Measurements from ENCODE around the gene CPHXL.

Gene CPHXL

DNA sequence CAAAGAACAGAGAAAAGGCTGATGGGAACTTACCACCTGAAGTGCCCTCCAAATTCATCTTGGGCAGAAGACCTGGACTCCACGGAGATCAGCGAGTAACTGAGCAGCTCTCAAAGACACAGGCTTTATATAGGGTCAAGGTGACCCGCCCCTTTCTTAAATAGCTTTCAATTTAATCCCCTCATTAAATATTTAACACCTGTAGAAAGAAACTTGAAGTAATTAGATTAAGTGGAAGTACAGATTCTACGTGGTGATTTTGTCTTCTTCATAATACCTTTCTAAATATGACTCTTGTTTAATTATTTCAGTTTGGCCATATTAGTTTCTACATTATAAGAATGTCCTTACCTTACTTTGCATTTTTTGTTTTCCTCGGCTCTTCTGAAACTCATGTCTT, 24.9 kb downstream of the CPHXL start, which contains the start of gene DUXB:
Gene DUXB, minus strand, starts transcription at position 101 of the 400 bp plus-strand sequence. Its CDS starts 43 bp downstream, at position 58.
- no peak for DNase-seq (ENCODE audit: low read depth)

DNA sequence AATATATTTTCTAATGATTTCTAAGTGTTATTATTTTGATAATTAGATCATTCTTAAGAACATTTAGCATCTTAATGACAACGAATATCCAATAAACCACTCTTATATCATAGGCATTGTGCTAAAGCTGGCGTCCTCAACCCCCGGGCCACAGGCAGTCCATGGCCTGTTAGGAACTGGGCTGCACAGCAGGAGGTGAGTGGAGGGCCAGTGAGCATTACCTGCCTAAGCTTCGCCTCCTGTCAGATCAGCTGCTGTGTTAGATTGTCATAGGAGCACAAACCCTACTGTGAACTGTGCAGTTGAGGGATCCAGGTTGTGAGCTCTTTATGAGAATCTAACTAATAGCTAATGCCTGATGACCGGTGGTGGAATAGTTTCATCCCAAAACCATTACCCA, 28.7 kb downstream of the CPHXL start:
- DNase-seq (ENCODE audit: low read depth): no peak

DNA sequence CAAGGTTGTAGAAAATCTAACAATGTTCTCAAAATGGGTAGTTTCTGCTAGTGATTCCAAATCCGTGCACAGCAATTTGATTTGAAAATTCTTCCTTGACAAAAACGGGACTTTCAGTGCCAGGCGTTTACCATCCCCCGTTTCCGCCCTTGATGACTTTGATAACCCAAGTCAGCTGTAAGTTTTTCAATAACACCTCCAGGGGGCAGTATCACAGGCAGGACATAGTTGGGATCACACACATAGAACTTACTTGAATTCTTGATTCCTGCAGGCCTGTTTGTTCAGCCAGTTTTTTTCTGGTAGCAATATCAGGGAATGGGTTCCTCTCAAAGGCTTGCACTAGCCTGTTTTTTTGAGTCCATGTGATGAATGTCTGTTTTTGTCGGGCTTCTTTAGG, 30.6 kb downstream of the CPHXL start:
- no peak for DNase-seq (ENCODE audit: low read depth)

DNA sequence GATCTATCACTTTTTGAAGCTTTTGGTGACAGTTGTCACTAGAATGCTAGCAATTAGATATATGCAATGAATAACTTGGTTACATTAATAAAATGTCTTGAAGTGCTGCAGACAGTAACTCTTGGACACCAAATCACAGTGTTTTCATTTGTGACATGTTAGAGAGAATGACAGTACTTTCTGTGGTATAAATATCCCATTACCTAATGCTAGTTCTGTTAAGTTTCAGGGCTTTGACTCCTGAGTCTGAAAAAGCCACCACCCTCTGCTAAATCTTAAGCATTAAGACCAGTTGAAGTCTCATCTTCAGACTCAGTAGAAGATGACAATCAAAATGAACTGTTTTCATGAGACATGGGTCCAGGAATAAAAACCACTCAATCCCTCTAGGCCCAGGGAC, 38.9 kb downstream of the CPHXL start:
- no peak for DNase-seq (ENCODE audit: low read depth)

DNA sequence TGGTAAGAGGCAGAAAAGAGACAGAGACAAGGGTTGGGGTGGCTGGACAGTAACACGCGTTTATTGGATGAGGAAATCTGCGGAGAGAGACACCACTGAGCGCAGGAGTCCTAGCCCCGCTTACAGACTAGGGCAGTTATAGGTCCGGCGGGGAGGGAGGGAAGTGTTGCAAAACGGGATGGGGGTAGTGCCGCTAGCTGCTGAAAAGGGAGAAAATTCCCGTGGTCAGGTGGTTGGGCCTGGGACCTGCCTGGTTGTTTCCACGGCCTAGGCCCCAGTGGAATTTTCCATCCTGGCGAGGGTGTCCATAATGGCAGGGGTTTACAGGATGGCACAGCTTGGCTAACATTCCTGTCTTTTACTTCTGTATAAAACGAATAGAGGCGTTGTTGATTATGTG, 44.0 kb downstream of the CPHXL start:
- no peak for DNase-seq (ENCODE audit: low read depth)

DNA sequence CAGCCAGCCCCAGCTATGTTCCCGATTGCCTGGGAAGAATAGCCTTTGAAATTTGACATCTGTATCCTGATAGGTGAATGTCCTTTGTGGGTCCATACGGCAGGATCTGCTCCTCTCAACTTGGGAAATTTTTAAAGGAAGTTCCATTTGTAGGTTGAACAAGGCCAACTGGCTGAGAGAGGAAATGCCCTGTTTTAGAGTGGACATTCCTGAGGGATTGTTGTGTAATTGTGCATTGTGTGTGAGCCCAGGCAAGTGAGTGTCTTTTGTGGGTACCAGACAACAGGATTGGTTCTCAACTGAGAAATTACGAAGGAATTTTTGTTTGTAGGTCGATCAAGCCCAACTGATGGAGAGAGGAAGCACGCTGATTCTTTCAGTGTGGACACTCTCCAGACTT, 46.9 kb downstream of the CPHXL start:
- DNase-seq (ENCODE audit: low read depth): no peak

DNA sequence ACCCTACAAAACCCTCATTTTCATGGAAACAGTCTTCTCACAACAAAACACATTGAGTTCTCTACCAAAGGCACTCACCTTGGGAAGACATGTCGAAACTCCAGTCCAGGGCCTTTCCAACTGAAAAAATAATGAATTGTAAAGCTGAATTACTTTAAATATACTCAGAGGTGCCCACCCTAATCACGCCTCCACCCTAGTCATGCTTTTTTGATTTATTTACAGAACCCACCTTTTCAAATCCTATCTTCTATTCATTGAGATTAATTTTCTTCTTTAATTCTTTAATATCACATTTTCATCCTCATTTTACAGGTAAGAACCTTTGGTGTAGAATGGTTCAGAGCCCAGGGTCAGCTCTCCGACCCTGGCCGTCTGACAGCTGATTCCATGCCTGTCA, 49.4 kb downstream of the CPHXL start, which contains the start of gene CPHXL2:
Gene CPHXL2, minus strand, starts transcription at position 101 of the 400 bp plus-strand sequence. Its CDS starts 10 bp downstream, at position 91.
- no peak for DNase-seq (ENCODE audit: low read depth)

DNA sequence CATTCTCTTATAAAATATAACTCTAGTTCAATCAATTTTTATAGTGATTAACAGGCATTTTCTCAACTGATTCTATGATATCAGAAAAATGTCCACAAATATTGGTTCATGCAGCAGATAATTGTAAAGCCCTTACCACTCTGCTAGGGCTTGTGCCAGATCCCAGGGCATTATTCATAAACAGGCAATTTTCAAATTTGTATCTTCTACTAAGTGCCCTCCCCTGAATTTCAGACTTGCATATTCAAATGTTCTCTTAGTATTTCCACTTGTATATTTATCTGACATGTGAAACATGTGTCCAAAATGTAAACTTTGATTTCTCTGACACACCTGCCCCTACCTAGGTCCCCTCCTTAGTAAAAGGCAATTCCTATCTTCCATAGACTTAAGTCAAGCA, 58.8 kb downstream of the CPHXL start:
- DNase-seq (ENCODE audit: low read depth): no peak
